ENCODE measurements around the gene COPZ1.

COPZ1 gene

GRCh38 chr12:54359762-54360351 is 34.9 kb downstream of the COPZ1 start:
- DNase-seq = no peak

- peak; percentile 56 to 62 for DNase-seq
Measured at GRCh38 chr12:54360717-54361456, 36.0 kb downstream of the COPZ1 start.

DNA sequence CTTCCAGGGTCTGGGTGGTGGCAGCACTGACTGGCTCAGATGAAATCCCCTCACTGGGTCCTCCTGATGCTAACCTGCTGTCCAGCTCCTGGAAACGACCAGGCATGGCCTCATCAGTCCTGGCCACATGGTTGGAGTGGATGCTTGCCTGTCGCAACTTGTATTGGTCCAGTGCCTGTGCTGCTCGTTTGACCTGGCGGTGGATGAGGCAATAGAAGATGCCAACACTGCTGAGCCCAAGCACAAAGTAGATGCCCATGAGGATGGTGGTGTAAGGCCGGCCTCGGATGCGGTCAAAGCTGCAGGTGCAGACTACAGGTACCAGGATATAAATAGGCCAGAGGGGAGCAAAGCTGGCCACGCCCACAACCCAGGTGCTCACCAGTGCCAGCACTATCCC is 38.1 kb downstream of the COPZ1 start:
- DNase-seq = no peak

GRCh38 chr12:54363618-54364017 is 38.7 kb downstream of the COPZ1 start:
- DNase-seq = no peak

GRCh38 chr12:54364413-54364812 is 39.5 kb downstream of the COPZ1 start, which contains the start of gene GPR84:
GPR84 (minus strand) TSS chr12:54364486; CDS start chr12:54363851, 635 bp downstream.
- peak; percentile 83 to 87 for DNase-seq

- DNase-seq = peak in 1 of 2 experiments; percentile 33
Measured at GRCh38 chr12:54368025-54368708, 43.2 kb downstream of the COPZ1 start.

DNA sequence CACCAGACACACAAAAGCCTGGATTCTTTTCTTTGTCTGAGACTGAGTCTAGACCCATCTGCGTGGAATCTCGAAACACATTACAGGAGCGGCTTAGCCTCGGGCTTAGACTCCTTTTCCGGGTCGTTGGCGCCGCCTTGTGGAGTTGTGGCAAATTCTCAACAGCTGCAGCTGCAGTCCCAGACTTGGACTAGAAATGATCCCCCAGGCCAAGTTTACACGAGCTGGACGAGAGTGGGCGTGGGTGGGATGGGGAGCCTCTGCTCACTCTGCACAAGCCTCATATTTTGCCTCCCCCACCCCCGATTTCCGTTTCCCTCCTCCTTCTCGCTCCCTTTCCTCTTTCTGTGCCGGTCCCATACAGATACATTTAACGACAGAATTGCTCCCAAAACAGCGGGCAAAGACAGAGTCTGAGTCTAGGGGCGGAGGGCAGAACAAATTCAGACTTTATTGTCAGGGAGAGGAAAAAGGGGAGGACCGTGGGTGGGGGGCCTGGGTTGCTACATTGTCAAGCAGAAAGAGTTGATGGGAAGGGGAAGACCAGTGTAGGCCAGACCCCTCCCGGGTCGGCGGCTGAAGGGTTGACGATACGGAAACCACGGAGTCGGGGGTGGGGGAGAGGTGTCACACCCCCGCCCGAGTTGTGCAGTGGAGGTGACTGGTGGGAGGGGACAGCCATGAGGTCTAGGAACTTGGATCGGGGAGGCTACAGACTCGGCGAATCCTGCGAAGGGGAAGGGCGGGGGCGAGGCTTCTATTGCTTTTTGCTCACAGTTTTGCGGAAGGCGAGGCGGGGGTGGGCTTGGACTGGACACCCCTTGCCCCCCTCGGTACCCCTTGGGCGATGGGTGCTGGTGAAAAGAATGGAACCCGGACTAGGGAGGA is 44.0 kb downstream of the COPZ1 start:
- peak; percentile 93 to 94 for DNase-seq

- peak in 1 of 2 experiments; percentile 46 for DNase-seq
Measured at GRCh38 chr12:54369597-54370131, 44.7 kb downstream of the COPZ1 start.

DNA sequence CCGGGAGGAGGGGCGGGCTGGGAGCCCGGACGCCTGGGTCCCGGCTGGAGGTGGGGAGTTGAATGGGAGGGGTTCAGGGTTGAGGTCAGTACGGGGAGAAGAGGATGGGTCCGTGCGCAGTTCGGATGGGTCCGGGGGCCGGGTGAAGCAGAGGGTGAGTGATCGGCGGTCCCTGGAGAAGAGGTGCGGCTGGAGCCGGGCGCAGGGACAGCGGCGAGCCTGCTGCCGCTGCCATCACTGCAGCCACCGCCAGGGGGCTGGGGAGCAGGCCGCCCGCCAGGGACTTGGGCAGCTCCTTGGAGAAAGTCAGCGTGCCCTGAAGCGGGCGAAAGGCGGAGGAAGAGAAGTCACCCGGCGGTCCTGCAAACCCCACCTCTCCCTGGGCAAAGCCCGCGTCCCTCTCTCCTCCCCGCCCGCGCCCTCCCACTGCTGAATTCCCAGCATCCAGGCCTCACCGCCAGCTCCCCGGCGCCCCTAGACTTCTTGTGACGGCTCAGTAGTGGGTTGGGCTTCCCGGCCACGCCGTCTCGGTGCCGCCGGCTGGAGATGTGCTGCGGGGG is 45.3 kb downstream of the COPZ1 start:
- peak; percentile 50 for DNase-seq

- no peak for DNase-seq
Measured at GRCh38 chr12:54371328-54372112, 46.6 kb downstream of the COPZ1 start.

- DNase-seq = peak; percentile 37 to 52
Measured at GRCh38 chr12:54372113-54372806, 47.3 kb downstream of the COPZ1 start.

- DNase-seq = no peak
Measured at GRCh38 chr12:54373649-54374561, 49.0 kb downstream of the COPZ1 start.

- no peak for DNase-seq
Measured at GRCh38 chr12:54374562-54375258, 49.8 kb downstream of the COPZ1 start.

DNA sequence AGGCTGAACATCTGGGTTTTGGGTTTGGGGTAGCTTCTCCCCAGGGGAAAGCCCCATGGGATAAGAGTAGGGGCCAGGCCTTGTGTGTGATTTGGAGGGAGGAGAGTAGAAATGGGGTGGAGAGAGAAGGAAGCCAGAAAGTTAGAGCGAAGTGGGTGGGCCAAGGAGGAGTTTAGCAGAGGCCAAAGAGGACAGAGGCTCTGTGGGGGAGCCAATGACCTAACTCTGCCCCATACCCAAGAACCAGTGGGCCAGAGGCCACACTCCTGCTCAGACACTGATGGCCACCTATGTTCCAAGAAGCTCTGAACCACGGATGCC is 50.3 kb downstream of the COPZ1 start:
- no peak for DNase-seq

- no peak for DNase-seq
Measured at GRCh38 chr12:54376596-54376995, 51.7 kb downstream of the COPZ1 start.

GRCh38 chr12:54377007-54377406 is 52.1 kb downstream of the COPZ1 start:
- no peak for DNase-seq

- DNase-seq = no peak
Measured at GRCh38 chr12:54377797-54378515, 53.0 kb downstream of the COPZ1 start.

DNA sequence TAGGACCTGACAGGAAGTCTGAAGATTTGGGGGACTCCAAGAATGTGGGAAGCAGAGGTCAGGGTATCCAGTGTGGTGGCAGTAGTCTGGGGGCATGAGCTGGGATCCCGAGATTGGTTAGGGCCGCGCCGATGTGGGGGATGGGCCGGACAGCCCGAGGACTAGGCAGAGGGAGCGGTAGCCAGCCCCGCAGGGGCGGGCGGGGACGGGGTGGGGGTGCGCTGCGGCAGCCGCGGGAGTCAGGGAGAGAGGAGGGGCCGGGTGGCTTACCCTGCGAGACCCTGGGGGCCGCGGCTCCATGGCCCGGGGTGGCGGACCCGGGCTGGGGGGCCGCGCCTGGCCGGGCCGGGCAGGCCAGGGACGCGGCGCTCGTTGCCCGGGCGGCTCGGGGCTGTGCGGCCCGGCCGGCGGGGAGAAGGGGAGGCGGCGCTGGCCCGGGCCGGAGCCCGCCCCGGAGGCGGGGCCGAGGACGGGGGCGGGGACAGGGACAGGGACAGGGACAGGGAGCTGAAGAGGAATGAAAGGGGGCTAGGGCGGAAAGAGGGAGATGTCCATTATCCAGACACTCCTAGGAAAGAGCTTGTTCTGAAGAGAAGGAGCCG is 54.0 kb downstream of the COPZ1 start:
- no peak for DNase-seq

All from Kasumi-1 (cell line).